Activated T-cell treated with anti-CD3 and anti-CD28 coated beads, Interleukin-2, amount 50 U/mL, for 48 hours (primary cell): ENCODE results near the gene P2RY8.

Experiments used
- DNase-seq, 2 experiments: peaks; one replicate each; pipeline ENCODE4 v3.0.0-alpha.2; 2020

The P2RY8 gene

DNA sequence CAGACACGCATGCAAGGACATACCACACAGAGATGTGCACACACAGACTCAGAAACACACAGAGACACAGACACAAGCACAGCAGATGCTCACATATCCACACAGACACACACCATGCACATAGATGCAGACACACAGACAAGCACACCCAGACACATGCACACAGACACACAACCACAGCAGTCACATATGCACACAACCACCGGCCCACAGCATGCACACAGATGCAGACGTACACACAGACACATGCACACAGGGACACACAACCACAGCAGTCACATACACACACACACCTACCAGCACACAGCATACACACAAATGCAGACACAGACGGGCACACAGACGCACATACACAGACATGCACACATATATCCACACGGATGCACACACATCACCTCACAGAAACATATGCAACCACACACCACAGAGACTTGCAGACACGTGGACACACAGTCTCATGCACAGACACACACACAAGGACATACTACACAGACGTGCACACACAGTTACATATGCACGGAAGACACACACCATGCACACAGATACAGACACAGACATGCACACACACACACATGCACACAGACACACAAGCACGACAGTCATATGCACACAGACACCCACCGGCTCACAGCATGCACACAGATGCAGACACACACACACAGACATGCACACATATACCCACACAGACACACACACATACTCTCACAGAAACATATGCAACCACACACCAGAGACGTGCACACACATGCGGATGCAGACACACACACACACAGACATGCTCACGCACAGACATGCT is 119.8 kb downstream of the P2RY8 start:
- DNase-seq, result no peak

DNA sequence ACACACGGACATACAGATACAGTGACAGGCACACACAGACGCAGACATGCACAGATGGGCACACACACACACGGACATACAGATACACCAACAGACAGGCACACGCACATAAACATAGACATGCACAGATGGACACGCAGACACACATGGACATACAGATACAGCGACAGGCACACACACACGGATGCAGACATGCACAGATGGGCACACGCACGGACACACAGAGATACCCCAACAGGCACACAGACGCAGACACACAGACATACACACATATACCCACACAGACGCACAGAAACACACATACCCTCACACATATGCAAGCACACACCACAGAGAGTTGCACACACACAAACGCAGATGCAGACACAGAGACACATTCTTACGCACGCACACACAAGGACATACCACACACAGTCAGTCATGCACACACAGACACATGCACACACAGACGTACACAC is 120.6 kb downstream of the P2RY8 start:
- no peak for DNase-seq
